SK-N-SH (cell line): Measurements from ENCODE around the gene RCSD1. TPM values are rescaled to one million over a fixed set of nuclear protein-coding genes. Genes with fewer than 3 reads are reported as not detected.

ENCODE experiments used
- CTCF ChIA-PET: fragments of 300-600, 350-600 bp; formaldehyde crosslinking; extraction: SDS; loops from one replicate; lab custom pipeline; 2021; lab: Yijun Ruan, JAX
- POLR2A ChIA-PET: fragments of 350-600 bp; sonication (Branson Sonifier 250); formaldehyde crosslinking; extraction: SDS; loops from one replicate; lab custom pipeline; 2020; ENCODE audit warnings: antibody characterized with exemption, inconsistent platforms; lab: Yijun Ruan, JAX
- DNase-seq: peaks from one replicate; pipeline ENCODE4 v3.0.0; 2012
- H2AFZ ChIP-seq: fragments of 200-600 bp; sonication (generic); 2 replicates; pipeline ENCODE4 v1.8.1; 2016; ENCODE audit warnings: antibody characterized with exemption, mild to moderate bottlenecking, low read depth
- H3F3A ChIP-seq: fragments of 200-600 bp; sonication (generic); replicated peaks from 2 replicates; pipeline ENCODE3; 2016; ENCODE audit warnings: antibody characterized with exemption, mild to moderate bottlenecking; ENCODE audit not compliant: insufficient read depth
- H3K27ac ChIP-seq, 2 experiments: fragments of 200-500 bp in 1 of 2; fragments of 200-600 bp in 1 of 2; sonication (Bioruptor generic) in 1 of 2; sonication (generic), shearing (Covaris generic) in 1 of 2; 2 replicates each; pipeline versions ENCODE4 v1.5.1 to v1.6.1; 2014 to 2016; ENCODE audit warnings: low read depth in 2 of 2, inconsistent platforms in 1 of 2, low read length in 1 of 2, mild to moderate bottlenecking in 1 of 2, mixed read lengths in 1 of 2
- H3K27me3 ChIP-seq: fragments of 200-600 bp; sonication (generic), shearing (Covaris generic); 2 replicates; pipeline ENCODE4 v1.6.1; 2016; ENCODE audit warnings: mixed run types; ENCODE audit not compliant: insufficient read depth
- H3K36me3 ChIP-seq, 2 experiments: fragments of 200-500 bp in 1 of 2; fragments of 200-600 bp in 1 of 2; sonication (Bioruptor generic) in 1 of 2; sonication (generic) in 1 of 2; replicated peaks in 1 of 2; 2 replicates each; pipeline versions ENCODE3 to v1.5.1; 2014 to 2016; ENCODE audit warnings: low read length in 1 of 2, mild to moderate bottlenecking in 1 of 2; ENCODE audit not compliant: insufficient read depth in 2 of 2, control insufficient read depth in 1 of 2
- H3K4me1 ChIP-seq, 2 experiments: fragments of 200-500 bp in 1 of 2; fragments of 200-600 bp in 1 of 2; sonication (Bioruptor generic) in 1 of 2; sonication (generic), shearing (Covaris generic) in 1 of 2; 2 replicates each; pipeline versions ENCODE4 v1.5.1 to v1.6.1; 2014 to 2016; ENCODE audit warnings: low read depth in 1 of 2, low read length in 1 of 2, mixed run types in 1 of 2; ENCODE audit not compliant: insufficient read depth in 2 of 2, control insufficient read depth in 1 of 2
- H3K4me2 ChIP-seq: fragments of 200-600 bp; sonication (generic), shearing (Covaris generic); 2 replicates; pipeline ENCODE4 v1.6.1; 2017; ENCODE audit warnings: mixed run types
- H3K4me3 ChIP-seq, 2 experiments: fragments of 200-500 bp in 1 of 2; fragments of 200-600 bp in 1 of 2; sonication (Bioruptor generic) in 1 of 2; sonication (generic), shearing (Covaris generic) in 1 of 2; 2 replicates each; pipeline versions ENCODE4 v1.5.1 to v1.8.1; 2014 to 2016; ENCODE audit warnings: low read depth in 2 of 2, inconsistent platforms in 1 of 2, low read length in 1 of 2, mild to moderate bottlenecking in 1 of 2, mixed read lengths in 1 of 2, moderate library complexity in 1 of 2
- H3K79me2 ChIP-seq: fragments of 200-600 bp; sonication (generic); 2 replicates; pipeline ENCODE4 v1.8.1; 2017; ENCODE audit warnings: mild to moderate bottlenecking; ENCODE audit not compliant: insufficient read depth
- H3K9ac ChIP-seq: fragments of 200-600 bp; sonication (generic); 2 replicates; pipeline ENCODE4 v1.6.1; 2017; ENCODE audit warnings: mixed run types
- H3K9me2 ChIP-seq: fragments of 200-600 bp; sonication (generic); 2 replicates; pipeline ENCODE4 v1.6.1; 2017; ENCODE audit warnings: mixed run types
- H3K9me3 ChIP-seq: fragments of 200-600 bp; sonication (generic); 2 replicates; pipeline ENCODE4 v1.6.1; 2017; ENCODE audit warnings: mixed run types, mild to moderate bottlenecking, moderate library complexity
- H4K20me1 ChIP-seq: fragments of 200-600 bp; sonication (generic); 2 replicates; pipeline ENCODE4 v1.6.1; 2017; ENCODE audit warnings: mild to moderate bottlenecking, mixed run types; ENCODE audit not compliant: insufficient read depth
- CHD2 ChIP-seq: fragments of 150-350 bp; IDR thresholded peaks from 2 replicates; pipeline ENCODE4 v1.6.1; 2018; ENCODE audit warnings: low read length; ENCODE audit not compliant: partially characterized antibody
- EZH2phosphoT487 ChIP-seq: fragments of 200-600 bp; sonication (generic); IDR thresholded peaks from 2 replicates; pipeline ENCODE4 v1.6.1; 2017; ENCODE audit warnings: low read depth, mixed run types, mild to moderate bottlenecking, antibody characterized with exemption, moderate library complexity, borderline replicate concordance
- FOSL2 ChIP-seq: IDR thresholded peaks from 2 replicates; pipeline ENCODE4 v1.4.0; 2012; ENCODE audit warnings: low read depth, mild to moderate bottlenecking, moderate library complexity, borderline replicate concordance
- FOXJ3 ChIP-seq: sonication (generic); formaldehyde crosslinking; IDR thresholded peaks from 2 replicates; pipeline ENCODE4 v1.5.1; 2020; ENCODE audit warnings: mild to moderate bottlenecking, missing genetic modification reagents
- GATA2 ChIP-seq: sonication (generic); formaldehyde crosslinking; IDR thresholded peaks from 2 replicates; pipeline ENCODE4 v1.5.0; 2020; ENCODE audit warnings: mild to moderate bottlenecking, missing genetic modification reagents
- JUND ChIP-seq: IDR thresholded peaks from 2 replicates; pipeline ENCODE4 v1.4.0; 2012
- MEF2A ChIP-seq: IDR thresholded peaks from 2 replicates; pipeline ENCODE4 v1.4.0; 2012; ENCODE audit warnings: low read depth, borderline replicate concordance
- MXI1 ChIP-seq: IDR thresholded peaks from 2 replicates; pipeline ENCODE4 v1.6.1; 2012; ENCODE audit warnings: mild to moderate bottlenecking, low read depth, low read length, improper control_type of control experiment
- NFIC ChIP-seq: IDR thresholded peaks from 2 replicates; pipeline ENCODE4 v1.4.0; 2012; ENCODE audit warnings: borderline replicate concordance
- RCOR1 ChIP-seq: fragments of 150-350 bp; IDR thresholded peaks from 2 replicates; pipeline ENCODE4 v1.6.1; 2017; ENCODE audit warnings: antibody characterized with exemption, low read length
- RFX5 ChIP-seq: IDR thresholded peaks from 2 replicates; pipeline ENCODE4 v1.6.1; 2012; ENCODE audit warnings: mild to moderate bottlenecking, improper control_type of control experiment, low read length
- SIN3A ChIP-seq: IDR thresholded peaks from 2 replicates; pipeline ENCODE4 v1.6.1; 2012; ENCODE audit warnings: low read depth, mild to moderate bottlenecking, low read length, moderate library complexity, borderline replicate concordance
- TAF1 ChIP-seq: IDR thresholded peaks from 2 replicates; pipeline ENCODE4 v1.6.1; 2012; ENCODE audit warnings: low read depth, mild to moderate bottlenecking, low read length, moderate library complexity, borderline replicate concordance
- YY1 ChIP-seq: IDR thresholded peaks from 2 replicates; pipeline ENCODE4 v1.4.0; 2012; ENCODE audit warnings: low read depth, mild to moderate bottlenecking
- WGBS: methylation state at CpG from one replicate; pipeline ENCODE4 v1.1.6; 2017; ENCODE audit warnings: low lambda C conversion rate; 5-methylcytosine and 5-hydroxymethylcytosine counted together
- polyA plus RNA-seq, 3 experiments: library from polyadenylated mRNA; depleted of rRNA; stranded (reverse); fragments of >200 nt; gene quantifications; 2 replicates each; pipeline ENCODE4 v1.2.3, GENCODE V29; 2012
- TF ChIP-seq, protein P1 (sequence below): fragments of 150-350 bp; IDR thresholded peaks from 2 replicates; pipeline ENCODE4 v1.6.1; 2016; ENCODE audit warnings: mild to moderate bottlenecking, low read depth, low read length
- TF ChIP-seq, protein P2 (sequence below): IDR thresholded peaks from 2 replicates; pipeline ENCODE4; 2012
- TF ChIP-seq, protein P3 (sequence below): IDR thresholded peaks from 2 replicates; pipeline ENCODE4 v1.4.0; 2012; ENCODE audit warnings: low read depth
- TF ChIP-seq, protein P4 (sequence below): fragments of 150-350 bp; IDR thresholded peaks from 2 replicates; pipeline ENCODE4 v1.6.1; 2017; ENCODE audit warnings: antibody characterized with exemption, low read length, low read depth, borderline replicate concordance

The RCSD1 gene
- polyA plus RNA-seq, 1 of the 3 experiments (the other 2 are of a cell fraction) = 0.02 TPM

DNA sequence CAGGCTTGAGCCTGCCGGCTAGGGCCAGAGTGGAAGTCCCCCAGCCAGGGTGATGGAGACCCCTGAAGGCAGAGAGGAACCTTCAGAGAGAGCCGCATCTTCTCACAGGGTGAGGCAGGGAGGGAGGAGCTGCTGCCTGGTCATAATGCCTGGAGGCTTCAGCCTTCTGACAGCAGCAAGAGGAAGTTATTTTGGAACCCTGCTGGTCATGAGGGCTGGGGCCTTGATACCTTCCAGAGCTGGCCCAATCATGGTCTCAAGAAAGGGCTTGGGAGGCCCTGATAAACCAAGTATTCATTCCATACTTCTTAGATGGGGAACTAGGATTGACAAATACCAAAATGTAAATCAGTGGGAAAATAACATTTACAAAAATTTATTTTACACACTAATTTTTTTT, 65.1 kb downstream of the RCSD1 start (continued):
- TF ChIP-seq, protein P1, sequence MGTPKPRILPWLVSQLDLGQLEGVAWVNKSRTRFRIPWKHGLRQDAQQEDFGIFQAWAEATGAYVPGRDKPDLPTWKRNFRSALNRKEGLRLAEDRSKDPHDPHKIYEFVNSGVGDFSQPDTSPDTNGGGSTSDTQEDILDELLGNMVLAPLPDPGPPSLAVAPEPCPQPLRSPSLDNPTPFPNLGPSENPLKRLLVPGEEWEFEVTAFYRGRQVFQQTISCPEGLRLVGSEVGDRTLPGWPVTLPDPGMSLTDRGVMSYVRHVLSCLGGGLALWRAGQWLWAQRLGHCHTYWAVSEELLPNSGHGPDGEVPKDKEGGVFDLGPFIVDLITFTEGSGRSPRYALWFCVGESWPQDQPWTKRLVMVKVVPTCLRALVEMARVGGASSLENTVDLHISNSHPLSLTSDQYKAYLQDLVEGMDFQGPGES = no peak
- TF ChIP-seq FOXJ3 (no peak), EZH2phosphoT487 (no peak), GATA2 (no peak), RFX5 (no peak), CHD2 (no peak), FOSL2 (no peak), TAF1 (no peak)
- TF ChIP-seq, protein P2, sequence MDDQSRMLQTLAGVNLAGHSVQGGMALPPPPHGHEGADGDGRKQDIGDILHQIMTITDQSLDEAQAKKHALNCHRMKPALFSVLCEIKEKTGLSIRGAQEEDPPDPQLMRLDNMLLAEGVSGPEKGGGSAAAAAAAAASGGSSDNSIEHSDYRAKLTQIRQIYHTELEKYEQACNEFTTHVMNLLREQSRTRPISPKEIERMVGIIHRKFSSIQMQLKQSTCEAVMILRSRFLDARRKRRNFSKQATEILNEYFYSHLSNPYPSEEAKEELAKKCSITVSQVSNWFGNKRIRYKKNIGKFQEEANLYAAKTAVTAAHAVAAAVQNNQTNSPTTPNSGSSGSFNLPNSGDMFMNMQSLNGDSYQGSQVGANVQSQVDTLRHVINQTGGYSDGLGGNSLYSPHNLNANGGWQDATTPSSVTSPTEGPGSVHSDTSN = no peak
- TF ChIP-seq, protein P3, sequence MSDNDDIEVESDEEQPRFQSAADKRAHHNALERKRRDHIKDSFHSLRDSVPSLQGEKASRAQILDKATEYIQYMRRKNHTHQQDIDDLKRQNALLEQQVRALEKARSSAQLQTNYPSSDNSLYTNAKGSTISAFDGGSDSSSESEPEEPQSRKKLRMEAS = no peak

DNA sequence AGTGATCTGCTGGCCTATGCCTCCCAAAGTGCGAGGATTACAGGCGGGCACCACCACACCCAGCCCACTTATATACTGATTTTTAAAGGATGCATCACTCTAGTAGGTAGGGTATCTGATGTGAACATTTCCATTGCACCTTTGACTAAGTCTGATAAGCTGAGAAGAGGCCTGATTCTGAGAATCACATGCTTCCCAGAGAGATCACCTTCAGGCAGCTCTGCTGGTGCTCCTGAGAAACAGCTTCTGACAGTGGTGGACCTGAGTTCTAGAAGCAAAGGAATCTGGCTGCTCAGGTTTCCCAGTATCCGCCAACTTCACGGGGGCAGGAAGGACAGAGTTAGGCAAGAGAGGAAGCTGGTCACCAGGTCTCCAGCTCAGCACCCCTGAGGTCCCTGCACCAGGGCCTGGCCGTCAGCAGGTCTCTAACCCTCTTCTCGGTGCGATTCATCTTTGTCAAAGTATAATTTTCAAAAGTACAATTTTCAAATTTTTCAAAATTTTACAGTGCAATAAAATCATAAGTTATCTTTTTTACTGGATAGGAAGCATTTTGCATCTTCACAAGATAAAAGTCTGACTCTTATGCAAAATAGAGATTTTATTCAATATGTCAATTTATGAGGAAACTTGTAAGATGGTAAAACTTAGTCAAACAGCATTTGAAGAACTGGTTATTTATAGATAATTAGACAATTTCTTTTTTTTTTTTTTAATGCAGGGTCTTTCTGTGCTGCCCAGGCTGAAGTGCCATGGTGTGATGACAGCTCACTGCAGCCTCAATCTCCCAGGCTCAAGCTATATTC, 65.9 kb downstream of the RCSD1 start:
- ChIA-PET CTCF (interaction anchor here (0.9 to 3.7 kb wide), 3 partner anchors 8 to 140 kb away, joined by 3 to 20 read pairs (median 12); no protein-coding TSS in a partner anchor), POLR2A (no interaction called here)
- TF ChIP-seq YY1 = no peak
- no peak for TF ChIP-seq RCOR1
- TF ChIP-seq SIN3A = no peak
- no peak for TF ChIP-seq MXI1
- TF ChIP-seq FOXJ3 = no peak
- no peak for TF ChIP-seq MEF2A
- TF ChIP-seq RFX5 = no peak
- TF ChIP-seq NFIC = no peak
- TF ChIP-seq, protein P2 = no peak
- TF ChIP-seq FOSL2 = no peak
- TF ChIP-seq CHD2 = no peak
- TF ChIP-seq, protein P4, sequence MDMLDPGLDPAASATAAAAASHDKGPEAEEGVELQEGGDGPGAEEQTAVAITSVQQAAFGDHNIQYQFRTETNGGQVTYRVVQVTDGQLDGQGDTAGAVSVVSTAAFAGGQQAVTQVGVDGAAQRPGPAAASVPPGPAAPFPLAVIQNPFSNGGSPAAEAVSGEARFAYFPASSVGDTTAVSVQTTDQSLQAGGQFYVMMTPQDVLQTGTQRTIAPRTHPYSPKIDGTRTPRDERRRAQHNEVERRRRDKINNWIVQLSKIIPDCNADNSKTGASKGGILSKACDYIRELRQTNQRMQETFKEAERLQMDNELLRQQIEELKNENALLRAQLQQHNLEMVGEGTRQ = no peak
- TF ChIP-seq TAF1 = no peak
- TF ChIP-seq JUND = no peak

More for the DNA sequence above, 65.9 kb downstream of the RCSD1 start:
- H3K9me2 ChIP-seq = no peaks in the 10 kb centered on the region
- no peak overlapping the region for H3K9ac ChIP-seq
- H3F3A ChIP-seq = no peaks in the 10 kb centered on the region
- 90% methylated on average over 7 of the region's 7 CpGs for WGBS
- no peaks in the 10 kb centered on the region for H3K36me3 ChIP-seq
- no peak overlapping the region for H3K27ac ChIP-seq
- no peaks in the 10 kb centered on the region; the same call in 1 of the 2 replicates for H3K27me3 ChIP-seq
- H2AFZ ChIP-seq = no peak overlapping the region
- H3K9me3 ChIP-seq = no peaks in the 10 kb centered on the region
- H3K79me2 ChIP-seq = no peaks in the 10 kb centered on the region
- no peak for DNase-seq
- no peak overlapping the region for H3K4me3 ChIP-seq
- H4K20me1 ChIP-seq = no peaks in the 10 kb centered on the region
- H3K4me2 ChIP-seq = no peak overlapping the region
- H3K4me1 ChIP-seq = no peaks in the 10 kb centered on the region
